CD4-positive, alpha-beta T cell treated with Interleukin-6 at 100 ng/mL for 8 hours (primary cell): ENCODE measurements around the gene AMBP.

Source experiments
- DNase-seq: peaks from one replicate; pipeline ENCODE4 v3.0.0-alpha.2; 2020; ENCODE audit warnings: mixed read lengths, low spot score

The AMBP gene

DNA sequence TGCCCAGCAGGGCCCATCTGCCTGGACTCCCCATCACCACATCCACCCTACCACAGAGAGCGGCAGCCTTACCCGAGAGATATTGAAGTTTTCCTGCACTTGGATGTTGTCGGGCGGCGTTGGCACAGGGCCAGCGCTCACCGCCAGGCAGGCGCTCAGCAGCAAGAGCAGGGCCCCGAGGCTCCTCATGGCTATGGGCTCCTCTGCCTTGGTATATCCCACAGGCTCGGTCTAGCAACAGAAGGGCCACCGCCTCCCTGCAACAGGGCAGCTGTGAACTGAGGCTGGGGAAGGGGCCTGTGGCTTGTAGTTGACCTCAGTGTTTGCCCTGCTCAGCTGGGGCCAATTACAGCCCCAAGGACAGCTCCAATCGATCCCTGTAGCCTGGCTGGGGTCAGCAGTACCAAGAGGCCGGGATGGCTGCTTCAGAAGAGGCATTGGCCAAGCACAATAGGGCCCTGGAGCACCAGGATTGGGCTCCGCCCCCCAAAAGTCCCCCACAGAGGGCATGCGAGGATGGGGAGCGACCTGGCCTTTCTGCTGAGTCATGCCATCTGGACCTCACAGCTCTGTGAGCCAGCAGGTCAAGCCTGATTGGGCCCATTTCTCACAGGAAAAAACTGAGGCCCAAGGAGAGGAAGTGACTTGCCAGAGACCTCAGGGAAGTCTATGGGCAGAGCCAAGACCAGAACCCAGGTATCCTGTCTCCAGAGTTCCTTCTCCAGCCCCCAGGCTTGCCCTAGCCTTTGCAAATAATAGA, at the start of gene AMBP:
AMBP (minus strand) TSS at position 280 of the 760 bp plus-strand sequence; CDS start at position 189, 91 bp downstream.
- no peak for DNase-seq

GRCh38 chr9:114126247-114127060, 48.4 kb upstream of the AMBP start:
- DNase-seq, result no peak

DNA sequence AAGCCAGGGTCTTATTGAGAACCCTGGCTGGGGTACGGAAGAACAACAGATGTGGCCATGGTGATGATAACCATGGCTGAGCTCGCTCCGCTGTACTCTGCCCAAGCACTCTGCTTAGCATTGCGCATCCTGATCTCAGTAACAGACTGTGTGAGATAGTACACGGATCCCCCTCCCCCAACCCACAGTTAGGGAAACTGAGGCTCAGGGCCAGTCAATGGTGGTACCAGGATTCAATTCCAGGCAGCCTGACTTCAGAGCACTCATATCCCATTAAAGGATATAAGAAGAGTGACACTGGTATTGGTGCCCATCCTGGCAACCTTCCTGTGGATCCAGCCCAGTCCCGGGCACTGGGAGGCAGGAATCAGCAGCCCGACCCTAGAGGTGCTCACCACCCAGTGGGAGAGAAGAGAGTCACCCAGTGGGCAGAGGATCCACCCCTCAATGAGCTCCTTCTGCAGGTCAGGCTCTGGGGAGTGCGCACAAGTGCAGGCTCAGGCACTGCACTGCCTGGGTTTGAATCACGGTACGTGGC, 47.4 kb upstream of the AMBP start:
- DNase-seq, result no peak

DNA sequence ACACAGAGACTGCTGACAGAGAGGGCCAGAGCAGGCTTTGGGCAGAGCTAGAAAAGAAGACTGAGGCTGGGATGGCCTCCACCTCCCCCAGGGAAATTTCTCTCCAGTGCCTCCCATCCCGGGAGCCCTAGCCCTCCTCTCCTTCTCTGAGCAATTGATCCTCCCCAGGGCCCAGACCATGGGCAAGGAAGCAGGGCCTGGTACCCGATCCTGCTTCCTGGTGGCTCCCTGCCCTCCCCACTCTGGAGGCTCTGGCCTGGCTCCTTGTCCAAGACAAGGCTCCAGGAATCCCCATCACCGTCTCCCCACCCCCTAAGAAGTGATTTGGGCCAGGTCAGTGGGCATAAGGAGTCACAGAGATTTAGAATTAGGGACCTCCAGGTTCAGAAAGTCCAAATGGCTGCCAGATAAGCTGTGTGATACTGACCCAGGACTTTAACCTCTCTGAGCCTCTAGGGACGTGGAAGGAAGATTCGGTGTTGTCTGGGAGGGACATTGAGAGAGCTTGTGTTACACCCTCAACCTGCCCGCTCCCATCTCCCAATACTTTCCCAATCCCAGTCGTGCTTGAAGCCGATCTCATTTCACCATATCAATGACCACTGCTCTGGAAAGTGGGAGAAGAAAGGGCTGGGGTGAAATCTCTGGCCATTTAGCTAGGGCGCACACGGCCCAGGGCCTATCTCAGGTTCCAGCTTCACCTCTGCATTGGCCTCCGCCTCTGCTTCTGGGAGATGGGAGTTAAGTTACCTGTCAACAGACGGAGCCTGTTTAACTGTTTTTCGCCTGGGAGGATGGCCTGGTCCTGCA, 46.8 kb upstream of the AMBP start:
- DNase-seq, result no peak

- no peak for DNase-seq
Observed at GRCh38 chr9:114124138-114124537, 46.0 kb upstream of the AMBP start.

- DNase-seq, result no peak
Observed at GRCh38 chr9:114123031-114123977, 45.2 kb upstream of the AMBP start.

- no peak for DNase-seq
Observed at GRCh38 chr9:114122136-114123027, 44.3 kb upstream of the AMBP start.

GRCh38 chr9:114121227-114122135, 43.4 kb upstream of the AMBP start:
- no peak for DNase-seq

DNA sequence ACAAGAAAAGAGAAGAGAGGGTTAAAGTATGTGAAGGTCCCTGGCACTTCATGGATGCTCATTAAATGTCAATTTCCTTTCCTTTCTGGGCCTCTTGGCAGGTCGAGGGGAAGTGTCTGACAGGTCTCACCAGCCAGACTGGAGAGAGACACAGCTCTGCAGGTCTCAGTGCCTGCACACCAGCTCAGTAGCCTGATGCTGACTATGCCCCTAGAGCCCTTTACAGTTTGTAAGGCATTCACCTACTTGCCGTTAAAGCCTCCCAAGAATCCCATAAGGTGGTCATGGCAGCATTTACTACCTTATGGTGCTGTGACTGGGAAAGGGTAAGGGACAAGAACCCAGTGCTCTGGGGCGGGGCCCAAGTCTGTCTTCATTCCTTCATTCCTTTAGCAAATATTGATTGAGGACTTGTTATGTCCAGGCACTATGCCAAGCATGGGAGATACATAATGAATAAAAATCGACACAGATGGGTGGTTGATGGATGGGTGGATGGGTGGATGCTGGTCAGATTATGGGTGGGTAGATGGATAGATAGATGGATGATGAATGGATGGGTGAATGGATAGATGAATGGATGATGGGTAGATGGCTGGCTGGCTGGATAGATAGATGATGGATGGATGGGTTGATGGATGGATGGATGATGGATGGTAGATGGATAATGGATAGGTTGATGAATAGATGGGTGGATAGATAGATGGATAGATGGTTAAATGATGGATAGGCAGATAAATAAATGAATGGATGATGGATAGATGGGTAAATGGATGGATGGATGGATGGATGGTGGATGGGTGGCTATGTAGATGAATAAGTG, 42.3 kb upstream of the AMBP start:
- no peak for DNase-seq

GRCh38 chr9:114119242-114120191, 41.4 kb upstream of the AMBP start:
- no peak for DNase-seq

GRCh38 chr9:114117996-114118830, 40.1 kb upstream of the AMBP start:
- no peak for DNase-seq

- no peak for DNase-seq
Observed at GRCh38 chr9:114117614-114117995, 39.5 kb upstream of the AMBP start.

- DNase-seq, result no peak
Observed at GRCh38 chr9:114116126-114116747, 38.1 kb upstream of the AMBP start.

DNA sequence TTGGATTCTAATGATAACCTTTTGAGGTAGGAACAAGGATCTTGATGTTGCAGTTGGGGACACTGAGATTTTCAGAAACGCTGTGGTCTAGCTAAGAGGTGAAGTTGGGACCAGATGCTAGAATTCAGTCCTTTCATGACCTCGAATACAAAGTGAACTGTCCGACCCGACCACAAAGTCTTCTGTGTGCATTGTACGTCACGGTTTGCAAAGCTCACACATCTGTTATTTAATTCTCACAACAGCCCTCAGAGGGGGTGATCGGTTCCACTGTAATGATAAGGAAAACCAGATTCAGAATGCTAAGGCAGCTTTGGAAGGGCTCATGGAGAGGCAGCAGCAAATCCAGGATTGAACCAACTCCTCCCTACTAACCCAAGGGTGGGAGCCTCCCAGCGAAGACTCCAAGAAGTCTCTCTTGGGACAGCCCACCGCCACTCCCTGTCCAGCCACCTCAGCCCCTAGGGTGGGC, 37.6 kb upstream of the AMBP start:
- no peak for DNase-seq

DNA sequence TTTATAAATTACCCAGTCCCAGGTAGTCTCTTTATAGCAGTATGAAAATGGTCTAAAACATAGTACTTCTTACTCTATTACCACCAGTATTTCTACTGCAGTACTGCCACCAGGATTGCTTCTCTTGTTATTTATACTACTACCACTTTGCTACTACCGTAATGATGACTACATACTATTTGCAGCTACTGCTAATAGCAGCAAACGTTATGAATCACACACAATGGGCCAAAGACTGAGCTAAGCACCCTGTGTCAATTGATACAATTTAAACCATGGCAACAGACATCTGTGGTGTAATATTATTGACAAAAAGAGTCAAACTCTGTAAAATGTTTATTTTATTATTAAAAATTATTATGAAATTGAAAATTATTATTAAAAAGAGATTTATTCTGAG, 36.3 kb upstream of the AMBP start:
- no peak for DNase-seq
